A204.1 (cell line): Measurements from ENCODE around the gene XRCC2.

Source experiments
- FAIRE-seq: peaks from 2 replicates; lab custom pipeline; 2012; peaks lifted over from hg19 to GRCh38; lab: Jason Lieb, UNC

XRCC2 gene

DNA sequence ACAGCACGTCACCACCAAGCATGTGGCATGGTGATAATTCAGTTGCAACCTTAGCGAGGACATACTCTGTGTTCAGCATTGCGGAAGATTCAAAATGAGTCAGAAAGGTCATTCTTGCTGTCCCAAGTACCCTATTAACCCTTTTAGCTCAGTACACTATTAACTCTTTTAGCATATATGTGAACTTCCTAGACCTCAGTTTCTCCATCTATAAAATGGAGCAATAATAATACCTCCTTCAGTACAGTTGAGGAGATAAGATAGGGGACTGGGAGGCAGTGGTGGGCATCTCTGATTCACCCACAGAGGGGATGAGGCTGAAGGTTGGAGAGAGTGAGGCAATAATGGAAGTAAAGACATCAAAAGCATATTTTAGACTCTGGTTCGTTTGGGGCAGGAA lies 67.3 kb downstream of the XRCC2 start:
- FAIRE-seq: no peak

- FAIRE-seq: no peak
These were observed 67.7 kb downstream of the XRCC2 start for GRCh38 chr7:152608208-152608607.

GRCh38 chr7:152607007-152607406 lies 68.9 kb downstream of the XRCC2 start:
- no peak for FAIRE-seq

DNA sequence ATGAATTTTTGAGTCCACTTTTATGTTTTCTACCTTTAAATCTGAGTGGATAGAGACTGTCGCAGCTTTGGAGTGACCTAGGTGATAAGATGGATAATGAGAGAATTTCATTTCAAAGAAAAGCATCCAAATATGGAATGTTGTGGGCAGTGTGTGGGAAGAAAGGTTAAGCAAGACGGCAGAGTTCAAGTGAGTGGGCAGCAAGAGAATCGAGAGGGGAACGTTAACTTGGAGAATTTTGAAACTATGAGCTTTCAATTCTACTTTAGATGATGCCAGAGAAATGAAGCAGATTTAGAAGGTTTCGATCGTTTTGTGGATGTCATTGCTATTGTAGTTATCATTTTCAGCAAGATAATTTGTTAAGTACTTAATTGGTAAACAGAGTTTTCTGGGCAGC lies 73.0 kb downstream of the XRCC2 start:
- FAIRE-seq: no peak

GRCh38 chr7:152601305-152601798 lies 74.6 kb downstream of the XRCC2 start:
- FAIRE-seq: no peak

DNA sequence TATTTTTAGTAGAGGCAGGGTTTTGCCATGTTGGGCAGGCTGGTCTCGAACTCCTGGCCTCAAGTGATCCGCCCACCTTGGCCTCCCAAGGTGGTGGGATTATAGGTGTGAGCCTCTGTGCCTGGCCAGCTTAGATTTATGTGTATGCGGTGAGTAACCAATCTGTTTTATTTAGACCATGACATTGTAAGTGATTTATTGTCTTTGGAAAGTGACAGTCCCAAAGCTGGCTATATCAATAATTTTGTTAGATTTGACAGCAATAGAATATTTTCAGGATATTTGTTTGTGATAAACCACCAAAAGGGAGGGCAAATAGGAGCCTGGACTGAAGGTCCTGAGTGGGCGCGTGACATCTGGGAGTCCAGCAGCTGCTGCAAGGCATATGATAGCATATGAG lies 75.7 kb downstream of the XRCC2 start:
- no peak for FAIRE-seq

GRCh38 chr7:152597507-152597906 lies 78.4 kb downstream of the XRCC2 start:
- FAIRE-seq: no peak

DNA sequence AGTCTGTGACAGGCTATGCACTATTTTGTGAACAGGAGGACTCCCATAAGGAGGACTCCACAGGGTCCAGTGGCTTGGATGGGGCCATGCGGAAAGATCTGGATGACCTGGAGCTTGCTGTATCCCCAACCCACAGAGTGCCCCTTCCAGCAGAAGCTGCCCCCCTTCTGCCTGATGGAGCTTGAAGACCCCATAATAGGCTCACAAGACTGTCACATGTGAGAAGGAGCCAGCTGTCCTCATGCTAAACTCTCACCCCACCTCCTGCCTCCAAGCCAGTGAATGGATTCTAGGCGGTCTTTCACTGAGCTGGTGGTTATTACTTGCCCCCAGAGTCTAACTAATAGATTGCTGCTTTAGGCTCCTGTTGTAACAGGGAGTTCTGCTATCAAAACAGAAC lies 79.1 kb downstream of the XRCC2 start:
- FAIRE-seq: no peak
